MG63 (cell line): ENCODE data around the gene BLOC1S1. TPM values are rescaled to one million over a fixed set of nuclear protein-coding genes. Genes with fewer than 3 reads are reported as not detected.
A peak's percentile ranks its signal among the peaks of the same experiment; 100 is the strongest.

ENCODE experiments used
- DNase-seq: peaks from one replicate; pipeline ENCODE4 v3.0.0-alpha.2; 2020
- H3K27me3 ChIP-seq: fragments of 250-450 bp; sonication (Bioruptor Pico); 2 replicates; pipeline ENCODE4 v1.5.1; 2020; ENCODE audit warnings: mild to moderate bottlenecking, moderate library complexity
- H3K36me3 ChIP-seq: fragments of 250-450 bp; sonication (Bioruptor Pico); 2 replicates; pipeline ENCODE4 v1.5.1; 2020; ENCODE audit warnings: mild to moderate bottlenecking, moderate library complexity
- H3K4me3 ChIP-seq: fragments of 250-450 bp; sonication (Bioruptor Pico); 2 replicates; pipeline ENCODE4 v1.5.1; 2020; ENCODE audit warnings: mild to moderate bottlenecking, moderate library complexity
- H3K9me3 ChIP-seq: fragments of 250-450 bp; sonication (Bioruptor Pico); 2 replicates; pipeline ENCODE4 v1.5.1; 2020; ENCODE audit warnings: mild to moderate bottlenecking, moderate library complexity
- total RNA-seq: library from RNA; depleted of rRNA; stranded (reverse); fragments of >200 nt; shearing (Covaris generic); gene quantifications from 2 replicates; pipeline ENCODE4 v1.2.3, GENCODE V29; 2014; ENCODE audit warnings: low replicate concordance

Gene BLOC1S1
- total RNA-seq, 1 experiment from 2014 or later, result 75.7 TPM

- Histone ChIP-seq H3K4me3 (no peak overlapping the region), H3K27me3 (no peaks in the 10 kb centered on the region), H3K36me3 (no peaks in the 10 kb centered on the region), H3K9me3 (no peaks in the 10 kb centered on the region)
- DNase-seq, result no peak
Measured at GRCh38 chr12:55703901-55704761, 11.7 kb upstream of the BLOC1S1 start.

GRCh38 chr12:55704824-55705718 lies 10.8 kb upstream of the BLOC1S1 start:
- H3K36me3 ChIP-seq, result no peaks in the 10 kb centered on the region
- no peak overlapping the region for H3K4me3 ChIP-seq
- DNase-seq, result no peak
- no peaks in the 10 kb centered on the region for H3K9me3 ChIP-seq
- no peaks in the 10 kb centered on the region for H3K27me3 ChIP-seq

- no peaks in the 10 kb centered on the region for H3K27me3 ChIP-seq
- no peaks in the 10 kb centered on the region for H3K9me3 ChIP-seq
- peak overlapping the region; percentile 3; the same call in 1 of the 2 replicates for H3K4me3 ChIP-seq
- no peaks in the 10 kb centered on the region for H3K36me3 ChIP-seq
- DNase-seq, result no peak
Measured at GRCh38 chr12:55705782-55706402, 10.0 kb upstream of the BLOC1S1 start.

GRCh38 chr12:55706568-55707218 lies 9.2 kb upstream of the BLOC1S1 start:
- Histone ChIP-seq H3K9me3 (no peaks in the 10 kb centered on the region), H3K4me3 (peak overlapping the region; percentile 50), H3K36me3 (no peaks in the 10 kb centered on the region), H3K27me3 (no peaks in the 10 kb centered on the region)
- no peak for DNase-seq

- Histone ChIP-seq H3K36me3 (no peaks in the 10 kb centered on the region), H3K27me3 (no peaks in the 10 kb centered on the region), H3K4me3 (peak overlapping the region; percentile 50), H3K9me3 (no peaks in the 10 kb centered on the region)
- DNase-seq, result peak; percentile 43
Measured at GRCh38 chr12:55707219-55707671, 8.6 kb upstream of the BLOC1S1 start.

GRCh38 chr12:55707841-55708694 lies 7.8 kb upstream of the BLOC1S1 start, which contains the start of gene ITGA7:
TSS of gene ITGA7 (minus strand) at chr12:55707904. CDS start at chr12:55707682, 222 bp downstream.
- H3K27me3 ChIP-seq, result no peaks in the 10 kb centered on the region
- peak within 1 kb of the TSS; percentile 50 for H3K4me3 ChIP-seq
- peak; percentile 68 for DNase-seq

GRCh38 chr12:55708695-55709233 lies 7.1 kb upstream of the BLOC1S1 start:
- no peaks in the 10 kb centered on the region for H3K9me3 ChIP-seq
- DNase-seq, result no peak
- no peak overlapping the region for H3K4me3 ChIP-seq
- H3K27me3 ChIP-seq, result no peaks in the 10 kb centered on the region
- no peaks in the 10 kb centered on the region for H3K36me3 ChIP-seq

More at GRCh38 chr12:55707841-55708694, 7.8 kb upstream of the BLOC1S1 start, which contains the start of gene ITGA7:
- Histone ChIP-seq H3K36me3 (no peaks in the 10 kb centered on the region), H3K9me3 (no peaks in the 10 kb centered on the region)

GRCh38 chr12:55711786-55712553 lies 3.9 kb upstream of the BLOC1S1 start:
- H3K4me3 ChIP-seq, result no peak overlapping the region
- no peaks in the 10 kb centered on the region for H3K36me3 ChIP-seq
- H3K27me3 ChIP-seq, result no peaks in the 10 kb centered on the region
- DNase-seq, result no peak
- H3K9me3 ChIP-seq, result no peaks in the 10 kb centered on the region

- no peaks in the 10 kb centered on the region for H3K36me3 ChIP-seq
- peak; percentile 40 for DNase-seq
- H3K27me3 ChIP-seq, result no peaks in the 10 kb centered on the region
- no peak overlapping the region for H3K4me3 ChIP-seq
- no peaks in the 10 kb centered on the region for H3K9me3 ChIP-seq
Measured at GRCh38 chr12:55712700-55713415, 3.0 kb upstream of the BLOC1S1 start.

GRCh38 chr12:55713721-55714120 lies 2.1 kb upstream of the BLOC1S1 start:
- Histone ChIP-seq H3K36me3 (no peaks in the 10 kb centered on the region), H3K27me3 (no peaks in the 10 kb centered on the region), H3K4me3 (no peak overlapping the region), H3K9me3 (no peaks in the 10 kb centered on the region)
- no peak for DNase-seq

- Histone ChIP-seq H3K36me3 (no peaks in the 10 kb centered on the region), H3K27me3 (no peaks in the 10 kb centered on the region), H3K9me3 (no peaks in the 10 kb centered on the region), H3K4me3 (peak overlapping the region; percentile 53)
- no peak for DNase-seq
Measured at GRCh38 chr12:55715169-55715764, 579 bp upstream of the BLOC1S1 start.

- H3K36me3 ChIP-seq, result no peaks in the 10 kb centered on the region
- no peak for DNase-seq
Measured at GRCh38 chr12:55716582-55716957, 724 bp downstream of the BLOC1S1 start.

GRCh38 chr12:55717011-55718007 lies 1.5 kb downstream of the BLOC1S1 start:
- H3K27me3 ChIP-seq, result no peaks in the 10 kb centered on the region
- H3K9me3 ChIP-seq, result no peaks in the 10 kb centered on the region
- peak overlapping the region; percentile 53 for H3K4me3 ChIP-seq
- DNase-seq, result peak; percentile 91
- H3K36me3 ChIP-seq, result no peaks in the 10 kb centered on the region

More at GRCh38 chr12:55716582-55716957, 724 bp downstream of the BLOC1S1 start:
- peak overlapping the region; percentile 53 for H3K4me3 ChIP-seq
- no peaks in the 10 kb centered on the region for H3K27me3 ChIP-seq
- H3K9me3 ChIP-seq, result no peaks in the 10 kb centered on the region
